HepG2 (cell line): ENCODE data around the gene BTBD17. TPM values are rescaled to one million over a fixed set of nuclear protein-coding genes. Genes with fewer than 3 reads are reported as not detected.

Source experiments
- ATAC-seq: fragments of 200-7000 bp; cut with Tn5 transposase; 3 replicates; pipeline ENCODE4 v1.9.1; 2020; ENCODE audit warnings: mild to moderate bottlenecking, moderate library complexity
- BruUV-seq: library from RNA; stranded (reverse); fragments of 400-500 nt; replicated peaks from 2 replicates; lab custom pipeline; 2021; lab: Mats Ljungman, UMichigan
- CTCF ChIA-PET: fragments of 300-600 bp; formaldehyde crosslinking; extraction: SDS; loops from one replicate; lab custom pipeline; 2021; ENCODE audit warnings: low total read pairs, inconsistent platforms, low intra/inter-chr PET ratio; lab: Yijun Ruan, JAX
- POLR2A ChIA-PET: fragments of 350-600 bp; sonication (Branson Sonifier 250); formaldehyde crosslinking; loops from one replicate; lab custom pipeline; 2020; ENCODE audit warnings: antibody characterized with exemption, inconsistent platforms; lab: Yijun Ruan, JAX
- DNase-seq: peaks from one replicate; pipeline ENCODE4 v3.0.0-alpha.2; 2015; ENCODE audit warnings: low spot score
- FAIRE-seq: peaks from 3 replicates; lab custom pipeline; 2011; peaks lifted over from hg19 to GRCh38; lab: Jason Lieb, UNC
- H2AFZ ChIP-seq: one replicate; pipeline ENCODE4 v1.6.1; 2011; ENCODE audit warnings: low read length, inconsistent platforms
- H3K27ac ChIP-seq: fragments of 300-600 bp; 3 replicates; pipeline ENCODE4 v1.8.0; 2011; ENCODE audit warnings: mixed run types, mild to moderate bottlenecking, mixed read lengths, low read length, inconsistent platforms; ENCODE audit not compliant: insufficient read depth; ENCODE audit errors: extremely low read length
- H3K27me3 ChIP-seq, 2 experiments: fragments of 200-600 bp in 1 of 2; 2 replicates in 1 of 2; 3 replicates in 1 of 2; pipeline versions ENCODE4 v1.6.0 to v1.8.0; 2011; ENCODE audit warnings: low read length in 2 of 2, mild to moderate bottlenecking in 2 of 2, moderate library complexity in 2 of 2, inconsistent platforms in 1 of 2; ENCODE audit not compliant: insufficient read depth in 2 of 2, control insufficient read depth in 1 of 2
- H3K36me3 ChIP-seq, 2 experiments: fragments of 200-600 bp in 1 of 2; replicated peaks in 1 of 2; 2 replicates in 1 of 2; 3 replicates in 1 of 2; pipeline versions ENCODE4 v1.5.1 to v1.8.0; 2011; ENCODE audit warnings: low read length in 2 of 2, inconsistent platforms in 1 of 2; ENCODE audit not compliant: insufficient read depth in 2 of 2, control insufficient read depth in 1 of 2
- H3K4me1 ChIP-seq: 2 replicates; pipeline ENCODE4 v1.5.1; 2012; ENCODE audit warnings: low read length, inconsistent platforms; ENCODE audit not compliant: insufficient read depth
- H3K4me2 ChIP-seq: 2 replicates; pipeline ENCODE4 v1.6.0; 2011; ENCODE audit warnings: low read depth, low read length, inconsistent platforms
- H3K4me3 ChIP-seq, 3 experiments: fragments of 200-600 bp in 1 of 3; sonication (generic), shearing (Covaris generic) in 1 of 3; replicated peaks in 1 of 3; 2 replicates each; pipeline ENCODE4 v1.5.1; 2011 to 2016; ENCODE audit warnings: low read length in 3 of 3, inconsistent platforms in 2 of 3, low read depth in 2 of 3, mild to moderate bottlenecking in 2 of 3, control low read depth in 1 of 3, mixed read lengths in 1 of 3; ENCODE audit not compliant: insufficient read depth in 1 of 3
- H3K79me2 ChIP-seq: one replicate; pipeline ENCODE4 v1.6.1; 2011; ENCODE audit warnings: low read length, inconsistent platforms; ENCODE audit not compliant: insufficient read depth
- H3K9ac ChIP-seq: 2 replicates; pipeline ENCODE4 v1.6.0; 2011; ENCODE audit warnings: mild to moderate bottlenecking, low read depth, low read length, inconsistent platforms; ENCODE audit not compliant: insufficient read depth
- H3K9me3 ChIP-seq: 2 replicates; pipeline ENCODE4 v1.5.1; 2012; ENCODE audit warnings: mild to moderate bottlenecking, low read length
- H4K20me1 ChIP-seq: 2 replicates; pipeline ENCODE4 v1.6.0; 2011; ENCODE audit warnings: inconsistent platforms, mild to moderate bottlenecking, low read length, moderate library complexity; ENCODE audit not compliant: insufficient read depth
- ETV6 ChIP-seq: sonication (generic); formaldehyde crosslinking; conservative IDR thresholded peaks from 2 replicates; pipeline ENCODE4 v1.4.0; 2020; ENCODE audit warnings: missing genetic modification reagents
- KLF13 ChIP-seq: sonication (generic); formaldehyde crosslinking; IDR thresholded peaks from 2 replicates; pipeline ENCODE4 v1.4.0; 2020; ENCODE audit warnings: mild to moderate bottlenecking, missing genetic modification reagents
- NFE2L2 ChIP-seq: fragments of 150-350 bp; IDR thresholded peaks from 2 replicates; pipeline ENCODE4 v1.6.1; 2014; ENCODE audit warnings: low read length
- ZNF768 ChIP-seq: sonication (generic); formaldehyde crosslinking; IDR thresholded peaks from 2 replicates; pipeline ENCODE4 v1.4.0; 2020; ENCODE audit warnings: missing genetic modification reagents
- WGBS: methylation state at CpG from one replicate; pipeline ENCODE4 v1.1.6; 2017; ENCODE audit warnings: low lambda C conversion rate; 5-methylcytosine and 5-hydroxymethylcytosine counted together
- in situ Hi-C: cut with HindIII; loops from 2 replicates; pipeline ENCODE4 v1.10.0; 2017; ENCODE audit warnings: low pct_unique_long_range_greater_than_20kb; ENCODE audit not compliant: extremely low pct_ligation_motif_present
- intact Hi-C: fragments of 100-400 bp; cut with micrococcal nuclease; formaldehyde crosslinking; loops from one replicate; pipeline ENCODE4 v1.10.0; 2022; ENCODE audit not compliant: unreplicated experiment
- polyA plus RNA-seq, 8 experiments: library from polyadenylated mRNA; depleted of rRNA in 3 of 8; stranded (reverse) in 7 of 8; unstranded in 1 of 8; fragments of >200 nt; fragmentation: Illumina TruSeq in 4 of 8; extraction: Trizol in 4 of 8; gene quantifications; 2 replicates each; pipeline versions ENCODE4 v1.2.1 to v1.2.3, GENCODE V29; 2011 to 2016; ENCODE audit warnings: low read depth in 4 of 8, missing spikeins in 1 of 8, mixed read lengths in 1 of 8; ENCODE audit not compliant: insufficient read depth in 1 of 8
- total RNA-seq, 5 experiments: library from RNA; depleted of rRNA; stranded (reverse); fragments of >200 nt; fragmentation: Illumina TruSeq; extraction: Trizol; gene quantifications; 2 replicates each; pipeline ENCODE4 v1.2.3, GENCODE V29; 2016; ENCODE audit warnings: low read depth in 1 of 5

The BTBD17 gene
- total and polyA plus RNA-seq, 2 of the 13 experiments (the other 11 are each of a cell fraction or from before 2014, with no cell fraction given), result not detected

DNA sequence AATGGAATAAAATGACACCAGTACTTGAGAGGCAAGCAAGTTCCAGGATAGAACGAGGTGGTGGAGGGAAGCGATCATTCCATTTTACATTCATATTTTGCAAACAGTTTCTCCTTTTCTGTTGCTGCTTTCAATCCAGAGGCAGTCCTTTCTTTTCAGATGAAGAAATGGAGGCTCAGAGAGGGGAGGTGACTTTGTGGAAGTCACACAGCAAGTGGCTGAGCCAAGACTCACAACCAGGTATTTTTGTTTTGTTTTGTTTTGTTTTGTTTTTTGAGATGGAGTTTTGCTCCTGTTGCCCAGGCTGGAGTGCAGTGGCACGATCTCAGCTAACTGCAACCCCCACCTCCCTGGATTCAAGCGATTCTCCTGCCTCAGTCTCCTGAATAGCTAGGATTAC is 34.9 kb upstream of the BTBD17 start:
- no TSS peak for BruUV-seq
- ChIA-PET CTCF (no interaction called here), POLR2A (no interaction called here)
- H2AFZ ChIP-seq, result no peak overlapping the region
- H3K27me3 ChIP-seq, result peaks cover 4 to 17% of the 10 kb centered on the region in 2 experiments; a peak in 2 of 5 replicates
- no peaks in the 10 kb centered on the region for H3K9me3 ChIP-seq
- ATAC-seq, result no peak
- H4K20me1 ChIP-seq, result no peaks in the 10 kb centered on the region
- no peak for TF ChIP-seq KLF13 (CRISPR knock-in tag)
- TF ChIP-seq ZNF768 (CRISPR knock-in tag), result peak; percentile 61; the same call in 1 of the 2 replicates
- no peak overlapping the region for H3K4me2 ChIP-seq
- DNase-seq, result no peak
- H3K9ac ChIP-seq, result no peak overlapping the region
- peaks cover 16% of the 10 kb centered on the region for H3K4me1 ChIP-seq
- FAIRE-seq, result no peak
- H3K36me3 ChIP-seq, result no peaks in the 10 kb centered on the region
- H3K27ac ChIP-seq, result no peak overlapping the region
- H3K79me2 ChIP-seq, result no peaks in the 10 kb centered on the region
- intact Hi-C loops, result no loop called here
- WGBS, result 25% methylated on average over 4 of the region's 4 CpGs
- no peak overlapping the region for H3K4me3 ChIP-seq
- in situ Hi-C loops, result no loop called here

DNA sequence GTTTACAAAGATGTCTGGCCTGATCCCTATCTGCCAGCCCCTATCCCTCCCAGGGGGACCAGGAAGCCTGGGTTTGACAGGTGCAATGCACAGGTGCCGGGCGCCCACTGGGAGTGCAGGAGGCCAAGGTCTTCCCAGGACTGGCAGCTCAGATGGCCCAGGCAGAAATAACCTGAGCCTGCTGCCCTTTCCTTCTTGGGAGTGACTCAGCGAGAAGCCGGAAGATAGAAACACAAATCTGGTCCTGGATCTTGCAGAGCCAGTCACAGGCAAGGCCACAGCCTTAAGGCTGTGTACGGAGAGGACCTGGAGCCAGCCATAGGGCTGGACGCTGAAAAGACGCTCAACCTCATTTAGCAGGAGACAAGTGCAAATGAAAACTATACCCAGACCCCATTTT is 33.3 kb upstream of the BTBD17 start:
- peaks cover 16% of the 10 kb centered on the region for H3K4me1 ChIP-seq
- no peaks in the 10 kb centered on the region for H3K79me2 ChIP-seq
- H4K20me1 ChIP-seq, result no peaks in the 10 kb centered on the region
- no peak overlapping the region for H3K4me3 ChIP-seq
- H3K4me2 ChIP-seq, result peak overlapping the region; percentile 24; the same call in 1 of the 2 replicates
- CTCF ChIA-PET, result no interaction called here
- peak; percentile 62 for ATAC-seq
- TF ChIP-seq ETV6 (CRISPR knock-in tag) (no peak), NFE2L2 (0 out of 2 replicates have a peak, but pooled peaks have one; percentile 17)
- TF ChIP-seq, all 625 proteins: peak for 1
- WGBS, result 54% methylated on average over 7 of the region's 7 CpGs
- in situ Hi-C loops, result no loop called here
- POLR2A ChIA-PET, result interaction anchor here (1.2 kb wide), 1 partner anchor 9 kb away, joined by 3 read pairs; no protein-coding TSS in a partner anchor
- H3K27ac ChIP-seq, result no peak overlapping the region
- peaks cover 4 to 13% of the 10 kb centered on the region in 2 experiments; a peak in 2 of 5 replicates for H3K27me3 ChIP-seq
- no TSS peak for BruUV-seq
- H3K9me3 ChIP-seq, result no peaks in the 10 kb centered on the region
- no peak for DNase-seq
- no peak overlapping the region for H3K9ac ChIP-seq
- H3K36me3 ChIP-seq, result no peaks in the 10 kb centered on the region
- intact Hi-C loops, result no loop called here
- no peak for FAIRE-seq
- H2AFZ ChIP-seq, result no peak overlapping the region
